CD14-positive monocyte (primary cell): Measurements from ENCODE around the gene DOCK10. TPM values are rescaled to one million over a fixed set of nuclear protein-coding genes. Genes with fewer than 3 reads are reported as not detected.

Source experiments
- DNase-seq, 3 donors: peaks; one replicate each; pipeline ENCODE4 v3.0.0-alpha.2; 2011 to 2022
- H2AFZ ChIP-seq: 2 replicates; pipeline ENCODE4 v1.6.0; 2012; ENCODE audit warnings: mild to moderate bottlenecking, low read depth, low read length, inconsistent platforms; ENCODE audit not compliant: insufficient read depth, poor library complexity, severe bottlenecking
- H3K27ac ChIP-seq, 2 donors: 1 replicate in 1 of 2; 2 replicates in 1 of 2; pipeline ENCODE4 v1.5.1; 2012 to 2013; ENCODE audit warnings: low read length in 2 of 2, control low read depth in 1 of 2, inconsistent platforms in 1 of 2, low read depth in 1 of 2, mild to moderate bottlenecking in 1 of 2
- H3K27me3 ChIP-seq, 2 donors: one replicate each; pipeline versions ENCODE4 v1.6.0 to v1.6.1; 2011 to 2013; ENCODE audit warnings: low read length in 2 of 2; ENCODE audit not compliant: control insufficient read depth in 2 of 2, insufficient read depth in 2 of 2
- H3K36me3 ChIP-seq, 2 donors: replicated peaks in 1 of 2; 1 replicate in 1 of 2; 2 replicates in 1 of 2; pipeline versions ENCODE4 v1.5.1 to v1.6.1; 2012 to 2013; ENCODE audit warnings: low read length in 2 of 2, control low read depth in 1 of 2, inconsistent platforms in 1 of 2, mild to moderate bottlenecking in 1 of 2; ENCODE audit not compliant: insufficient read depth in 2 of 2, control insufficient read depth in 1 of 2
- H3K4me1 ChIP-seq, 2 donors: 1 replicate in 1 of 2; 2 replicates in 1 of 2; pipeline versions ENCODE4 v1.5.1 to v1.6.1; 2012 to 2013; ENCODE audit warnings: low read length in 2 of 2, control low read depth in 1 of 2, inconsistent platforms in 1 of 2, mild to moderate bottlenecking in 1 of 2, moderate library complexity in 1 of 2; ENCODE audit not compliant: insufficient read depth in 2 of 2, control insufficient read depth in 1 of 2
- H3K4me2 ChIP-seq: replicated peaks from 2 replicates; pipeline ENCODE3; 2012; ENCODE audit warnings: low read length, moderate library complexity, mild to moderate bottlenecking; ENCODE audit not compliant: poor library complexity, severe bottlenecking; ENCODE audit errors: extremely low read depth
- H3K4me3 ChIP-seq, 3 experiments: fragments of 200-600 bp in 1 of 3; sonication (generic) in 1 of 3; replicated peaks in 1 of 3; 1 replicate in 2 of 3; 2 replicates in 1 of 3; pipeline ENCODE4 v1.5.1; 2011 to 2013; ENCODE audit warnings: low read length in 3 of 3, mild to moderate bottlenecking in 3 of 3, control low read depth in 2 of 3, low read depth in 2 of 3, inconsistent platforms in 1 of 3, moderate library complexity in 1 of 3
- H3K79me2 ChIP-seq: 2 replicates; pipeline ENCODE4 v1.6.0; 2012; ENCODE audit warnings: mild to moderate bottlenecking, control low read depth, inconsistent platforms, low read length, moderate library complexity; ENCODE audit not compliant: insufficient read depth
- H3K9ac ChIP-seq: 2 replicates; pipeline ENCODE4 v1.6.0; 2017; ENCODE audit warnings: low read length, mild to moderate bottlenecking; ENCODE audit not compliant: insufficient read depth, poor library complexity, severe bottlenecking
- H3K9me3 ChIP-seq, 2 donors: replicated peaks in 1 of 2; 1 replicate in 1 of 2; 2 replicates in 1 of 2; pipeline versions ENCODE4 v1.5.1 to v1.6.1; 2012 to 2013; ENCODE audit warnings: low read length in 2 of 2, control low read depth in 1 of 2; ENCODE audit not compliant: control insufficient read depth in 1 of 2, insufficient read depth in 1 of 2
- H4K20me1 ChIP-seq: 2 replicates; pipeline ENCODE4 v1.6.0; 2012; ENCODE audit warnings: mild to moderate bottlenecking, low read length, control low read depth, moderate library complexity; ENCODE audit not compliant: insufficient read depth
- H3K27ac Mint-ChIP-seq, 7 donors: one replicate each; pipeline ENCODE4 v1.8.0; 2020; ENCODE audit warnings: mild to moderate bottlenecking in 7 of 7, mixed read lengths in 7 of 7, moderate library complexity in 6 of 7, inconsistent platforms in 2 of 7
- H3K27me3 Mint-ChIP-seq, 3 donors: one replicate each; pipeline ENCODE4 v1.8.0; 2021 to 2022; ENCODE audit warnings: low read depth in 3 of 3, mild to moderate bottlenecking in 3 of 3, mixed read lengths in 3 of 3, moderate library complexity in 3 of 3, inconsistent platforms in 1 of 3
- H3K36me3 Mint-ChIP-seq, 2 donors: one replicate each; pipeline ENCODE4 v1.8.0; 2020; ENCODE audit warnings: mixed read lengths in 2 of 2, inconsistent platforms in 1 of 2, mild to moderate bottlenecking in 1 of 2
- H3K4me1 Mint-ChIP-seq: one replicate; pipeline ENCODE4 v1.8.0; 2020; ENCODE audit warnings: mild to moderate bottlenecking, mixed read lengths
- H3K4me3 Mint-ChIP-seq, 2 donors: one replicate each; pipeline ENCODE4 v1.8.0; 2020; ENCODE audit warnings: mild to moderate bottlenecking in 2 of 2, mixed read lengths in 2 of 2, moderate library complexity in 1 of 2
- H3K9me3 Mint-ChIP-seq, 7 donors: one replicate each; pipeline ENCODE4 v1.8.0; 2020 to 2022; ENCODE audit warnings: mixed read lengths in 7 of 7, mild to moderate bottlenecking in 6 of 7, moderate library complexity in 6 of 7, inconsistent platforms in 2 of 7
- CTCF ChIP-seq: fragments of 200-600 bp; IDR thresholded peaks from one replicate; pipeline ENCODE4 v1.8.0; 2022; ENCODE audit warnings: antibody characterized with exemption, mild to moderate bottlenecking
- WGBS: methylation state at CpG from one replicate; pipeline ENCODE4 v1.1.5; 2013; ENCODE audit warnings: missing lambda C conversion rate; ENCODE audit not compliant: insufficient coverage; 5-methylcytosine and 5-hydroxymethylcytosine counted together
- intact Hi-C, 2 donors: fragments of 100-400 bp; cut with micrococcal nuclease; formaldehyde crosslinking; loops; one replicate each; pipeline versions ENCODE4 v1.15.0 to v1.15.1; 2023
- polyA plus RNA-seq, 3 donors: library from polyadenylated mRNA; depleted of rRNA in 1 of 3; unstranded in 2 of 3; stranded (reverse) in 1 of 3; fragments of 300-500 nt in 2 of 3; fragments of >200 nt in 1 of 3; fragmentation: Illumina TruSeq in 2 of 3; gene quantifications; 1 replicate in 2 of 3; 2 replicates in 1 of 3; pipeline ENCODE4 v1.2.3, GENCODE V29; 2012 to 2021

The DOCK10 gene
- polyA plus RNA-seq, 3 donors = 9.5 to 30.9 (median 16.5) TPM

GRCh38 chr2:224798180-224798579 is 244.1 kb downstream of the DOCK10 start:
- no peak overlapping the region for H3K4me2 ChIP-seq
- WGBS = 100% methylated on average over 1 of the region's 2 CpGs
- H3K4me3 ChIP-seq = no peak overlapping the region
- no peak for TF ChIP-seq CTCF
- intact Hi-C loops = no loop called here
- no peaks in the 10 kb centered on the region for H3K4me1 ChIP-seq
- Mint-ChIP-seq H3K4me3 (no peak overlapping the region), H3K27me3 (no peaks in the 10 kb centered on the region), H3K27ac (peak overlapping the region in 3 of 7 donors; percentile 50 to 75 (median 51)), H3K36me3 (peaks cover 86 to 88% of the 10 kb centered on the region in 2 donors), H3K9me3 (no peaks in the 10 kb centered on the region), H3K4me1 (peaks cover 2% of the 10 kb centered on the region)
- H3K9me3 ChIP-seq = no peaks in the 10 kb centered on the region
- no peaks in the 10 kb centered on the region for H4K20me1 ChIP-seq
- peaks cover 97 to 100% of the 10 kb centered on the region in 2 donors for H3K36me3 ChIP-seq
- no peaks in the 10 kb centered on the region for H3K79me2 ChIP-seq
- no peak overlapping the region for H3K9ac ChIP-seq
- H2AFZ ChIP-seq = no peak overlapping the region
- no peak overlapping the region for H3K27ac ChIP-seq
- H3K27me3 ChIP-seq = no peaks in the 10 kb centered on the region
- DNase-seq = no peak

- Mint-ChIP-seq H3K4me3 (no peak overlapping the region), H3K36me3 (peaks cover 79 to 84% of the 10 kb centered on the region in 2 donors), H3K27me3 (no peaks in the 10 kb centered on the region), H3K27ac (peak overlapping the region in 2 of 7 donors; percentile 32 to 62), H3K9me3 (no peaks in the 10 kb centered on the region), H3K4me1 (peaks cover 2% of the 10 kb centered on the region)
- Histone ChIP-seq H3K4me1 (no peaks in the 10 kb centered on the region), H3K79me2 (no peaks in the 10 kb centered on the region), H3K27me3 (no peaks in the 10 kb centered on the region), H3K4me2 (no peak overlapping the region), H3K9me3 (no peaks in the 10 kb centered on the region), H2AFZ (no peak overlapping the region), H4K20me1 (no peaks in the 10 kb centered on the region), H3K27ac (no peak overlapping the region), H3K4me3 (no peak overlapping the region), H3K9ac (no peak overlapping the region), H3K36me3 (peaks cover 94 to 99% of the 10 kb centered on the region in 2 donors)
- no peak for TF ChIP-seq CTCF
- no peak for DNase-seq
- 98% methylated on average over 6 of the region's 8 CpGs for WGBS
- intact Hi-C loops = no loop called here
Measured at GRCh38 chr2:224796695-224797305, 245.5 kb downstream of the DOCK10 start.
